Measurements from ENCODE around the gene PKD1L1.

Gene PKD1L1

DNA sequence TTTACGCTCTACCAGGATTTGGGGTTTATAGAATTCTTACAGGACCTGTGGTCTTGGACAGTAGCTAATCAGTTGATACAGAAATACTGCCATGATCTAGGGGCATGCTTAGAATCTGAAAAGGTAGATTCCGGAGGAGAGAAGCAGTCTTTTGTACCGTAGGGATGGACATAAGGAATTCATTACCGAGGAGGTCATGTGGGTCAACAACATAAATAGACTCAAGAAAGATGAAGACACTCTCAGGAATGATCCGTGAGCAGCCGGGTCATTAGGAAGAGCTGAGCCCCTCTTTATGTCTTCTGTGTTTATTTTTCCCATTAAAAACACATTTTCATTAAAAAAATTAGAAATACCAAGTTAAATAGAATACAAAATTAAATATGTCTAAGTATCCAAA is 206.3 kb downstream of the PKD1L1 start:
- TF ChIP-seq, protein P1, sequence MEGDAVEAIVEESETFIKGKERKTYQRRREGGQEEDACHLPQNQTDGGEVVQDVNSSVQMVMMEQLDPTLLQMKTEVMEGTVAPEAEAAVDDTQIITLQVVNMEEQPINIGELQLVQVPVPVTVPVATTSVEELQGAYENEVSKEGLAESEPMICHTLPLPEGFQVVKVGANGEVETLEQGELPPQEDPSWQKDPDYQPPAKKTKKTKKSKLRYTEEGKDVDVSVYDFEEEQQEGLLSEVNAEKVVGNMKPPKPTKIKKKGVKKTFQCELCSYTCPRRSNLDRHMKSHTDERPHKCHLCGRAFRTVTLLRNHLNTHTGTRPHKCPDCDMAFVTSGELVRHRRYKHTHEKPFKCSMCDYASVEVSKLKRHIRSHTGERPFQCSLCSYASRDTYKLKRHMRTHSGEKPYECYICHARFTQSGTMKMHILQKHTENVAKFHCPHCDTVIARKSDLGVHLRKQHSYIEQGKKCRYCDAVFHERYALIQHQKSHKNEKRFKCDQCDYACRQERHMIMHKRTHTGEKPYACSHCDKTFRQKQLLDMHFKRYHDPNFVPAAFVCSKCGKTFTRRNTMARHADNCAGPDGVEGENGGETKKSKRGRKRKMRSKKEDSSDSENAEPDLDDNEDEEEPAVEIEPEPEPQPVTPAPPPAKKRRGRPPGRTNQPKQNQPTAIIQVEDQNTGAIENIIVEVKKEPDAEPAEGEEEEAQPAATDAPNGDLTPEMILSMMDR (conservative IDR thresholded peaks at IDR 0.05) = no peak
- H3K27ac ChIP-seq = no peak overlapping the region

DNA sequence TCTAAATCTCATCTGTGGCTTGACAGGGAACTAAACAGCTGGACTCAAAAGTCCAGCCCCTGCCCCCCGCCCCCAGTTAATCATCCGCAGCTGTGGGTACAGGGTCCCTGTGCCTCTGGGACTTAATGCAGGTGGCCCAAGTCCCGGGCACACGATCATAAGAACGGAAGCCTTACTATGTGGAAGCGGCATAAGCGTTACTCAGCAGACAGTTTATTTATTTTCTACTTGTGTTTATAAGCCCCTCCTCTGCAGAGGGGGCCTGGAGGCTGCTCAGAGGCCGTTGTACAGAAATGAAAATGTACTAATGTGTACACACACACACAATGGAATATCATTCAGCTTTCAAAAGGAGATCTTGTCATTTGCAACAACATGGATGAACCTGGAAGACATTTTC is 208.4 kb downstream of the PKD1L1 start:
- H3K27ac ChIP-seq = no peak overlapping the region
- TF ChIP-seq, protein P1 (conservative IDR thresholded peaks at IDR 0.05) = no peak

DNA sequence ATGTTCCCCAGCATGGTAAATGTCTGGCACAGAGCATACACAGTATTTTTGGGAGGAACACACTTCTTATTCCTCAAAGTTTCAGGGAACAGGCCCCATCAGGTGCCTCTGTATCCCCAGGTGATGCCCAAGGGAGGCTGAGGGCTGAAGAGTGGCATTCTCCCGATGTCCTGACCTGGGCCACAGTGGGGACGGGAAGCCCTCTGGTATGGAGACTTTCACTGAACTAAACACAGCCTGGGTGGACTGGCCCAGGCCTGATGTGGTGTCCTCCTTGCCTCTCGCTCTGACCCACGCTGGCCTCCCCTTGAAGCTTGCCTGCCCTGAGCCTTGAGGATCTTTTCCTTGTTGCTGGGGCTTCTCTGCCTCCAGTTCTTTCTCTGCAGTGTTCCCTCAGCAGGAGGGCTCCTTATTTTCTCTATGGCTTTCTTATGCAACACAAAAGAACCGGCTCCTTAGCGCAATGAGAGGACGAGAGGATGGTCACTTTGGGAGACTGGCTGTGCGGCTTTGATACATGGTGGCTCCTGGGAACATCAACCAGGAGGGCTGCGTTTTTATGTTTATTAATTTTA is 208.9 kb downstream of the PKD1L1 start:
- no peak overlapping the region for H3K27ac ChIP-seq
- TF ChIP-seq, protein P1 (conservative IDR thresholded peaks at IDR 0.05) = no peak

DNA sequence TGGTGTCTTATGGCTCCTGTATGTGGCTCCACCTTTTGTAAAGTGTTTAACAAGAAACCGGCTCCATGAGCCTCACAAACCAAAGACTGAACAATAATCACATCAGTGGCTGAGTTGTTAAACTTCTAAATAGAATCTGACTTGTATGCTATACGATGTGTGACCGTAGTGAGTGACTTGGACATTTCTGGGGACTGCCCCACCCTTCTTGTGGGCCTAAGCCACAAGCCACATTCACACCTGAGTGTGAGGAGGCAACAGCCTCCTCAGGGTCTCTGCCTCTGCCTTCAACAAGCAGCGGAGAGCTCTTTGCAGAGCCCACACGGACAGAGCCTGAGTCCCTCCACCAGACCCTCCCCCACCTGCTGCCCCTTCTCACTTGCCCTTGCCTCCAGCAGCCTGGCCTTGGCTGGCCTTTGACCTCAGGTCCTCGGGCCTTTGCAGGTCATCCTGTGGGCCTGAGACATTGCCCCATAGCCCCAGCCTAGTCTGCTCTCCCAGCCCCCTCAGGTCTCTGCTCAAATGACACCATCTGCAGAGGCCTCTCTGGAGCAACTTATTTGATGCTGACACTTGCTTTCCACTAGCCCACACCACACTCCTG is 209.6 kb downstream of the PKD1L1 start:
- H3K27ac ChIP-seq = no peak overlapping the region
- TF ChIP-seq, protein P1 (conservative IDR thresholded peaks at IDR 0.05) = no peak

DNA sequence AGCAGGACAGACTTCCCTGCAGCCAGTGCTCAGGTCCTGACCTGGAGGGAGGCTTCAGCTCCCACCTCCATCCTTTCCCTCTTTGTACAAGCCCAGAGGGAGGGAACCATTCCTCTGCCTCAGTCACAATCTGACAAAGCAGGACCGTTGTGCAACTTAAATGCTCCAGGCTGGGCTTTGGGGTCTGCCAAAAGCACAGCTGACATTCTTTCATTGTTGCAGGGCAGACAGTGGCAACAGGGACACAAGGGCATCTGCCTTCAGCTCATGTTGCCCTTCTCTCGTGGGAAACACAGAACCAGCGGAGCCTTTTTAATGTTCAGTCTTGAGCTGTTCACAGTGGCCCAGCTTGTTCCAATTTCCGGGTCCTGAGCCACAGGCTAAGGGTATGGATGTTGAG is 210.7 kb downstream of the PKD1L1 start:
- TF ChIP-seq, protein P1 (conservative IDR thresholded peaks at IDR 0.05) = no peak
- no peak overlapping the region for H3K27ac ChIP-seq

DNA sequence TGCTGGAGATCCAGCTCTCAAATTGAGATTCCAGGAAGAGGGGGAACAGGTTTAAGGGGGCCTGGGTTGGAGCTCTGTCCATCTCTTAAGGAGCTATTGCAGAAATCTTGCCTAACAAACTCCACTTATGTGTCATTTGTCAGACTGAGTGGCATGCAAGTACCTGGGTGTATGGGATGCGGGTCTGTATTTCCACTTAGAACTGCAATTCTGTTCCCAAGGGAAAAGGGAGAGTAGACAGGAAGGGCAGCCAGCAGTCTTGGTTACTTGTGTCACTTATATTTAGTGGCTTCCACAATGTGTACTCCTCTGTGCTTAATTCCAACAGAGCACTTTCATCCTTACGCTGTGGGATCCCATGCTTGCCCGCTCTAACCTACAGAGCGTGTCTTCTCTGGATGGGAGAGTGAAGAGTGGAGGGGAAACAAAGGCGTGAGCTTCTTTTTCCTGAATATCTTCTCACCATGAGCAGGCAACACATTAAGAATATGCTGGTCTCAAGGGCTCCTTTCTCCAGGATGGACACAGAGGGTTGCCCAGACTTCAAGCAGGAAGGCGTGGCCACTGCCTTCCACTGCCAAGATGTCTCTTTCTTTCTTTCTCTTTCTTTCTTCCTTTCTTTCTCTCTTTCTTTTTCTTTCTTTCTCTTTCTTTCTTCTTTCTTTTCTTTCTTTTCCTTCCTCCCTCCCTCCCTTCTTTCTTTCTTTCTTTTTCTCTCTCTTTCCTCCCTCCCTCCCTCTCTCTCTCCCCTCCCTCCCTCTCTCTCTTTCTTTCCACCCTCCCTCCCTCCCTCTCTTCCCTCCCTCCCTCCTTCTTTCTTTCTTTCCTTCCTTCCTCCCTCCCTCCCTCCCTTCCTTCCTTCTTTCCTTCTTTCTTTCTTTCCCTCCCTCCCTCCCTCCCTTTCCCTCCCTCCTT is 212.6 kb downstream of the PKD1L1 start:
- TF ChIP-seq, protein P1 (conservative IDR thresholded peaks at IDR 0.05) = no peak
- no peak overlapping the region for H3K27ac ChIP-seq

DNA sequence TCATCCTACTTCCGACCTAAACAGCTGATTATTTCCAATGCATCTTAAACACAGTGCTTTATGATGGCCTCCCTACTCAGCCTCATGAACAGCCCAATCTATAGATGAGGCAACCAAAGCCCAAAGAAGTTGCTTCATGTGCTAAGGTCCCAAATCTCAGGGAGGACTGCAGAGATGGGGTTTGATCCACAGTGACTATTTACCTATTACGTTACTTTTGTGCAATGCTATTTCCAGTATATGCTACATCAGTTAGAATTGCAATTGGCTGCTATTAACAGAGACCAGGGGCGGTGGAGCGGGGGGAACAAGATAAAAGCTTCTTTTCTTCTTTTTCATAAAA is 213.3 kb downstream of the PKD1L1 start:
- TF ChIP-seq, protein P1 (conservative IDR thresholded peaks at IDR 0.05) = no peak
- H3K27ac ChIP-seq = no peak overlapping the region

Measured in VCaP (cell line).